Astrocyte of the hippocampus (primary cell): ENCODE data around the gene IRS4.

Experiments used
- DNase-seq: peaks from one replicate; pipeline ENCODE4 v3.0.0; 2011; ENCODE audit warnings: low read depth, low spot score

Gene IRS4

GRCh38 chrX:108736509-108737479 is at the start of gene IRS4:
IRS4 (minus strand) TSS chrX:108736563.
- DNase-seq = peak; percentile 46

GRCh38 chrX:108772549-108772948 is 36.2 kb upstream of the IRS4 start:
- no peak for DNase-seq

- DNase-seq = no peak
These were observed 27.2 kb upstream of the IRS4 start for GRCh38 chrX:108763559-108763958.

- no peak for DNase-seq
These were observed 4.0 kb upstream of the IRS4 start for GRCh38 chrX:108740299-108740774.

GRCh38 chrX:108737754-108738153 is 1.4 kb upstream of the IRS4 start:
- no peak for DNase-seq

GRCh38 chrX:108735679-108736508 is 469 bp downstream of the IRS4 start:
- peak; percentile 30 for DNase-seq

- peak; percentile 16 for DNase-seq
These were observed 1.2 kb downstream of the IRS4 start for GRCh38 chrX:108735091-108735678.

GRCh38 chrX:108734426-108734825 is 1.9 kb downstream of the IRS4 start:
- no peak for DNase-seq

GRCh38 chrX:108732630-108733321 is 3.6 kb downstream of the IRS4 start:
- peak; percentile 34 for DNase-seq

GRCh38 chrX:108731153-108731552 is 5.2 kb downstream of the IRS4 start:
- DNase-seq = no peak

- no peak for DNase-seq
These were observed 9.6 kb downstream of the IRS4 start for GRCh38 chrX:108726748-108727147.

GRCh38 chrX:108722561-108722960 is 13.8 kb downstream of the IRS4 start:
- DNase-seq = no peak

GRCh38 chrX:108712886-108713285 is 23.5 kb downstream of the IRS4 start:
- no peak for DNase-seq

- DNase-seq = no peak
These were observed 31.5 kb downstream of the IRS4 start for GRCh38 chrX:108704839-108705238.

- no peak for DNase-seq
These were observed 33.8 kb downstream of the IRS4 start for GRCh38 chrX:108702530-108702929.

- DNase-seq = no peak
These were observed 34.7 kb downstream of the IRS4 start for GRCh38 chrX:108701633-108702032.

- DNase-seq = peak; percentile 24
These were observed 37.0 kb downstream of the IRS4 start for GRCh38 chrX:108699368-108699767.

GRCh38 chrX:108696690-108697089 is 39.7 kb downstream of the IRS4 start:
- DNase-seq = no peak
